Epithelial cell of proximal tubule (primary cell): ENCODE data around the gene SLC25A15. TPM values are rescaled to one million over a fixed set of nuclear protein-coding genes. Genes with fewer than 3 reads are reported as not detected.

ENCODE experiments used
- DNase-seq: peaks from one replicate; pipeline ENCODE4 v3.0.0-alpha.2; 2011; ENCODE audit warnings: low read depth
- H3K4me3 ChIP-seq: 2 replicates; pipeline ENCODE4 v1.5.1; 2011; ENCODE audit warnings: low read depth, mild to moderate bottlenecking, low read length
- total RNA-seq: library from RNA; depleted of rRNA; stranded (reverse); fragments of >200 nt; gene quantifications from 2 replicates; pipeline ENCODE4 v1.2.3, GENCODE V29; 2015
- TF ChIP-seq, protein P1 (sequence below): conservative IDR thresholded peaks from 2 replicates; pipeline ENCODE4 v1.5.1; 2012; ENCODE audit warnings: low read depth, mild to moderate bottlenecking, low read length

SLC25A15 gene
- total RNA-seq, 1 donor from 2014 or later, result 18.5 TPM

DNA sequence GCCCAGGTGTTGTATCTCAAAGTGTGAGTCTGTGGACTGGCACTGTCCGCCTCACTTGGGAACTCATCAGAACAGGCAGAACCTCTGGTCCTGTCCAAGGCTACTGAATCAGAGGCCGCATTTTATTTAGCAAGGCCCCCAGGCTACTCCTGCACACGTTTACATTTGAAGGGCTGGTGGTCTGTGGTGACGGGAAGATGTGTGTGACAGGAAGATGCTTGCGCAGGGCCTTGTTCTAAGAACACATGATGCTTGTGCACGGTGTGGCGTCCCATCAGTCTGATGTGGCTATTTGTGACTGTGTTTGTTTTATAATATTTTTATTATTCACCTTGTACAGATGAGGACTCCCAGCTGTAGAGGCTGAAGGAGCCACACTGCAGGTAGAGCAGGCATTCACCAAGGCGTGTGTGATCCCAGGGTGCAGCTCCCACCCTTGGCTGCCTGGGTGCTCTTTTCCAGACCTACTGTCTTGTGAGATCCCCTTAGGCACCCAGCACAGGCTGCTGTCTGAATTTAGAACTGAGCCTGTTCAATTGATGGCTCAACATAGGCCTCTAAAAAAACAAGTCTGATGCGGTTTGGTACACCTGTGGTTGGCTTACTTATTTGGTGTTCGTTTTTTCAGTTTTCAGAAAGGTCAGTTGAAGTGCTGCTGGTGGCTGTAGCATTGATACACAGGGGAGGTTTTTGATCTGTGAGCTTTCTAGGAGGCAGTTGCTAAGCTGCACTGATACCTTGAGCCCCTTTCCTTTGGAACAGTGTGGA, 3.1 kb downstream of the SLC25A15 start:
- H3K4me3 ChIP-seq, result no peak overlapping the region
- TF ChIP-seq, protein P1, sequence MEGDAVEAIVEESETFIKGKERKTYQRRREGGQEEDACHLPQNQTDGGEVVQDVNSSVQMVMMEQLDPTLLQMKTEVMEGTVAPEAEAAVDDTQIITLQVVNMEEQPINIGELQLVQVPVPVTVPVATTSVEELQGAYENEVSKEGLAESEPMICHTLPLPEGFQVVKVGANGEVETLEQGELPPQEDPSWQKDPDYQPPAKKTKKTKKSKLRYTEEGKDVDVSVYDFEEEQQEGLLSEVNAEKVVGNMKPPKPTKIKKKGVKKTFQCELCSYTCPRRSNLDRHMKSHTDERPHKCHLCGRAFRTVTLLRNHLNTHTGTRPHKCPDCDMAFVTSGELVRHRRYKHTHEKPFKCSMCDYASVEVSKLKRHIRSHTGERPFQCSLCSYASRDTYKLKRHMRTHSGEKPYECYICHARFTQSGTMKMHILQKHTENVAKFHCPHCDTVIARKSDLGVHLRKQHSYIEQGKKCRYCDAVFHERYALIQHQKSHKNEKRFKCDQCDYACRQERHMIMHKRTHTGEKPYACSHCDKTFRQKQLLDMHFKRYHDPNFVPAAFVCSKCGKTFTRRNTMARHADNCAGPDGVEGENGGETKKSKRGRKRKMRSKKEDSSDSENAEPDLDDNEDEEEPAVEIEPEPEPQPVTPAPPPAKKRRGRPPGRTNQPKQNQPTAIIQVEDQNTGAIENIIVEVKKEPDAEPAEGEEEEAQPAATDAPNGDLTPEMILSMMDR, result no peak
- DNase-seq, result no peak

DNA sequence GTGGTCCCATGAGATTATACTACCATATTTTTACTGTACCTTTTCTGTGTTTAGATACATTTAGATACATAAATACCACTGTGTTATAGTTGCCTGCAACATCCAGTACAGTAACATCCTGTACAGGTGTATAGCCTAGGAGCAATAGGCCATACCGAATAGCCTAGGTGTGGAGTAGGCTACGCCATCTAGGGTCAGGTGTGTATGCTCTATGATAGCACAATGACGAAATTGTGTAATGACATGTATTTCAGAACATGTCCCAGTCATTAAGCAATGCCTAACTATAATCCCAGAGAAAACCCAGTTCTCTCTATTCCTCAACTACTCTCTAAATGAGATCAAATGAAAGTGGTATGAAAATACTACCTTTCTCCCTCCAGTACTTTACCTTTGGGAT, 3.9 kb downstream of the SLC25A15 start:
- H3K4me3 ChIP-seq, result no peak overlapping the region
- TF ChIP-seq, protein P1, result no peak
- no peak for DNase-seq

GRCh38 chr13:40794414-40795368, 5.3 kb downstream of the SLC25A15 start:
- TF ChIP-seq, protein P1, result no peak
- H3K4me3 ChIP-seq, result no peak overlapping the region
- no peak for DNase-seq

DNA sequence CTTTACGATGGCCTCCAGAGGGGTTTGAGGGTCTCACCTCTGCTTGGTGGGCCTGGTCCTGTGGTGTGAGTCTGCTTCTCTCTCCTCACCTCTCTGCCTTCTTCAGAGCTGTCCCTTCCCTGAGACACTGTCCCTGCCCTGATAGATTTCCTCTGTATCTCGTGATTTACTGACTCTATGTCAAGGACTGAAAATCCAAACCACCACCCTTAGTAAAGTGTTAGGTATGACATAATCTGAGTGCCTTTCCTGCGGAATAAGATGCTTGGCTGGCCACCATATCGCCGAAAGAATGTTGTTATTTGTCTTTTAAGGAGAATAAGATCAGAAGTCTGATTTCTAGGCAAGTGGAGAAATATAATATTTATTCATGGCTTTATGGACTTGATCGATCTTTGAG, 7.2 kb downstream of the SLC25A15 start:
- no peak overlapping the region for H3K4me3 ChIP-seq
- TF ChIP-seq, protein P1, result no peak
- DNase-seq, result no peak

- TF ChIP-seq, protein P1, result no peak
- no peak for DNase-seq
- no peak overlapping the region for H3K4me3 ChIP-seq
Observed at GRCh38 chr13:40798380-40798779, 9.0 kb downstream of the SLC25A15 start.

GRCh38 chr13:40799508-40799907, 10.1 kb downstream of the SLC25A15 start:
- TF ChIP-seq, protein P1, result no peak
- DNase-seq, result no peak
- no peak overlapping the region for H3K4me3 ChIP-seq
